GM18868 (cell line): ENCODE measurements around the gene GPR142.

Experiments
- ATAC-seq: cut with Tn5 transposase; IDR thresholded peaks from one replicate; pipeline ENCODE4 v1.9.1; 2021; ENCODE audit warnings: mild to moderate bottlenecking, moderate library complexity; ENCODE audit not compliant: unreplicated experiment

The GPR142 gene

DNA sequence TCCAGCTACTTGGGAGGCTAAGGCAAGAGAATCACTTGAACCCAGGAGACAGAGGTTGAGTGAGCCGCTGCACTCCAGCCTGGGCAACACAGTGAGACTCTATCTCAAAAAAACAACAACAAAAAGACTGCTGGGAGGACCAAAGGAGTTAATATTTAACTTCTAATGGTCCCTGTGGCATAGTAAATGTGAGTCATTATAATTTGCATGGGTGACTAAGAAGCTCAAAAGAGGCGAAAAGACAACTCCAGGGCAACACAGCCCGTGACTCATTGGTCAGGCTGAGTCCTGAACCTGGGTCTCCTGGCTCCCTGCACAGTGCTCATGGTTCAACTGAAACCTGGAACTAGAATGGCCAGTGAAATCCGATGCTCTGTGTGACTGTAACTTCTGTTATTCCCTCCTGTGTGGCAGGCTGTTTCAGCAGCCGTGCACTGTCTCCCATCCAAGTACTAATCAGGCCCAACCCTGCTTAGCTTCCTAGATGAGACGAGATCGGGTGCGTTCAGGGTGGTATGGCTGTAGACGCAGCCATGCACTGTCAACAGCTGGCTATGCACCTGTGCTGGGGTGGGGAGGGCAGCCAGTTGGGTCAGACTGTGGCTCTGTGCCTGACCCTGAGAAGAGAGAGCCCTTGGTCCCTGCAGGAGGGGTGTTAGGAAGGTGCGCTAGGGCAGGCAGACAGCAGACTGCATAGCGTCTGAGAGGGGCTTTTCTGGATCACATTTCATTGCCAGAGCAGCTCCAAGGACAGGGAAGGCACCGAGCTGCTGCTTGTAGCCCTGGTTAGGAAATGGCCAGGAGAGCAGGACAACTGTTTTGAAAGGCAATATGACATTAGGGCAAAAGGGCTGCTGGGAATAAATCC is 50.1 kb downstream of the GPR142 start:
- no peak for ATAC-seq

DNA sequence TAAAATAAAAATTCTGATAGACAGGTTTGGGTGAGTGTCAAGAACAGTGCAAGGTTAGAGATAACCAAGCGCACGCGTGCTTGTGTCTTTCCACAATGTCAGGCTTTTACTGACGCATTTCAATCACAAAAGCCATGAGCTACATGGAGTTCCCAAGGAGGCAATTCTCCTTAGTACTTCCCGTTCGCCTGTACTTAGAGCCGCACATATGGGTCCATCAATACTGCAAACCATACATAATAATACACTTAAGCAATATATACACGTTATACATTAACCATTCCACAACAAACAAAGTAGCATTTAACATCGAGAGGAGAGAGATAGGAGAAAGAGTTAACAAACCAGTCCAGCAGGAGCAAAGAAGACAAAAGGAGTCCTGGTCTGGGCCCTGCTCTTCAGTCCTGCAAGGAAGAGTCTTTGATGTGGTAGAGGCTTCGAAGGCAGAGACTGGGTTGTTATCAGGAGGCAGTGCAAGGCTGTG is 52.7 kb downstream of the GPR142 start:
- no peak for ATAC-seq
